Measurements from ENCODE around the gene PDCD11.

DNA sequence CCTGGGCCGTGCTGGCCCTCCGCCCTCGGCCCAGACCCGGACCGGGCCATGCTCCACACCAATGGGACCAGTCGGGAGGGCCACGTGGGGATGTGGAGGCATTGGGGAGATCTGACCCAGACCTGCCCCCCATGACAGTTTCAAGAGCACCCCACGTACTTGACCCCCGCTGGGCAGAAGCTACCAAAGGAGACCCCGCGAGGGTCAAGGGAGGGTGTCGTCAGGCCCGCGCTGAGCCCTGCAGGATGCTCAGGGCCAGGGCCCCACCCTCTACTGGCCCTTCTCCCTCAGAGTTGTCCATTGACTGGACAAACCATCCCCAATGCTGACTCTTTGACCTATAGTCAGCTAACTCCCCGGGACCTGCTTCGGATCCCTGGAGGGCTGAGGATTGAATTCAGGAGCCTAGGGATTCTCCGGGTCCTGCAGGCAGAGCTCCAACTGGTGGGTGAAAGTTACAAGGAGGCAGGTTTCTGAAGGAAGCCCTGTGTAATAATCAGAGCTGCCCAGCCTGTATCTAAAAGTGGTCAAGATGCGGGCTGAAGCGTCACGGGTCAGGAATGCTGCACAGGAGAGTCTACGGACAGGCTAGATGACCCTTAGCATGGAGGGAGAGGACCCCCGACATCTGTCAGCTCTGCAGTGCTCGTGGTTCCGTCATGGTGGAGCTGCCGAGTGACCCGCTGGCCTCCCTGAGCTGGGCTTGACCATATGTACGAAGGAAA is 56.2 kb downstream of the PDCD11 start:
- TF ChIP-seq POLR2A (IDR thresholded peaks at IDR 0.05; ENCODE audit: borderline replicate concordance, extremely low read depth, insufficient read depth, insufficient read length) (no peak), EZH2 (IDR thresholded peaks at IDR 0.05) (no peak), YY1 (IDR thresholded peaks at IDR 0.05; ENCODE audit: extremely low read depth, insufficient replicate concordance, low read depth, low read length) (no peak), JUND (IDR thresholded peaks at IDR 0.05) (no peak), EZH2phosphoT487 (IDR thresholded peaks at IDR 0.05; ENCODE audit: borderline replicate concordance) (no peak), POLR2AphosphoS5 (IDR thresholded peaks at IDR 0.05; ENCODE audit: low read depth, low read length) (no peak), ZNF274 (IDR thresholded peaks at IDR 0.05; ENCODE audit: low read depth, low read length) (no peak), RAD21 (IDR thresholded peaks at IDR 0.05; ENCODE audit: low read depth) (no peak), SRF (IDR thresholded peaks at IDR 0.05; ENCODE audit: low read depth) (no peak), FOSL1 (IDR thresholded peaks at IDR 0.05; ENCODE audit: low read depth) (no peak)
- TF ChIP-seq, protein P1, sequence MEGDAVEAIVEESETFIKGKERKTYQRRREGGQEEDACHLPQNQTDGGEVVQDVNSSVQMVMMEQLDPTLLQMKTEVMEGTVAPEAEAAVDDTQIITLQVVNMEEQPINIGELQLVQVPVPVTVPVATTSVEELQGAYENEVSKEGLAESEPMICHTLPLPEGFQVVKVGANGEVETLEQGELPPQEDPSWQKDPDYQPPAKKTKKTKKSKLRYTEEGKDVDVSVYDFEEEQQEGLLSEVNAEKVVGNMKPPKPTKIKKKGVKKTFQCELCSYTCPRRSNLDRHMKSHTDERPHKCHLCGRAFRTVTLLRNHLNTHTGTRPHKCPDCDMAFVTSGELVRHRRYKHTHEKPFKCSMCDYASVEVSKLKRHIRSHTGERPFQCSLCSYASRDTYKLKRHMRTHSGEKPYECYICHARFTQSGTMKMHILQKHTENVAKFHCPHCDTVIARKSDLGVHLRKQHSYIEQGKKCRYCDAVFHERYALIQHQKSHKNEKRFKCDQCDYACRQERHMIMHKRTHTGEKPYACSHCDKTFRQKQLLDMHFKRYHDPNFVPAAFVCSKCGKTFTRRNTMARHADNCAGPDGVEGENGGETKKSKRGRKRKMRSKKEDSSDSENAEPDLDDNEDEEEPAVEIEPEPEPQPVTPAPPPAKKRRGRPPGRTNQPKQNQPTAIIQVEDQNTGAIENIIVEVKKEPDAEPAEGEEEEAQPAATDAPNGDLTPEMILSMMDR (IDR thresholded peaks at IDR 0.05 in 2 of 3, conservative IDR thresholded peaks at IDR 0.05 in 1 of 3; ENCODE audit: borderline replicate concordance in 1 of 3, insufficient read depth in 1 of 3, low read depth in 2 of 3, low read length in 2 of 3): no peak
- TF ChIP-seq, protein P2, sequence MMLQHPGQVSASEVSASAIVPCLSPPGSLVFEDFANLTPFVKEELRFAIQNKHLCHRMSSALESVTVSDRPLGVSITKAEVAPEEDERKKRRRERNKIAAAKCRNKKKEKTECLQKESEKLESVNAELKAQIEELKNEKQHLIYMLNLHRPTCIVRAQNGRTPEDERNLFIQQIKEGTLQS (IDR thresholded peaks at IDR 0.05): no peak
- TF ChIP-seq, protein P3, sequence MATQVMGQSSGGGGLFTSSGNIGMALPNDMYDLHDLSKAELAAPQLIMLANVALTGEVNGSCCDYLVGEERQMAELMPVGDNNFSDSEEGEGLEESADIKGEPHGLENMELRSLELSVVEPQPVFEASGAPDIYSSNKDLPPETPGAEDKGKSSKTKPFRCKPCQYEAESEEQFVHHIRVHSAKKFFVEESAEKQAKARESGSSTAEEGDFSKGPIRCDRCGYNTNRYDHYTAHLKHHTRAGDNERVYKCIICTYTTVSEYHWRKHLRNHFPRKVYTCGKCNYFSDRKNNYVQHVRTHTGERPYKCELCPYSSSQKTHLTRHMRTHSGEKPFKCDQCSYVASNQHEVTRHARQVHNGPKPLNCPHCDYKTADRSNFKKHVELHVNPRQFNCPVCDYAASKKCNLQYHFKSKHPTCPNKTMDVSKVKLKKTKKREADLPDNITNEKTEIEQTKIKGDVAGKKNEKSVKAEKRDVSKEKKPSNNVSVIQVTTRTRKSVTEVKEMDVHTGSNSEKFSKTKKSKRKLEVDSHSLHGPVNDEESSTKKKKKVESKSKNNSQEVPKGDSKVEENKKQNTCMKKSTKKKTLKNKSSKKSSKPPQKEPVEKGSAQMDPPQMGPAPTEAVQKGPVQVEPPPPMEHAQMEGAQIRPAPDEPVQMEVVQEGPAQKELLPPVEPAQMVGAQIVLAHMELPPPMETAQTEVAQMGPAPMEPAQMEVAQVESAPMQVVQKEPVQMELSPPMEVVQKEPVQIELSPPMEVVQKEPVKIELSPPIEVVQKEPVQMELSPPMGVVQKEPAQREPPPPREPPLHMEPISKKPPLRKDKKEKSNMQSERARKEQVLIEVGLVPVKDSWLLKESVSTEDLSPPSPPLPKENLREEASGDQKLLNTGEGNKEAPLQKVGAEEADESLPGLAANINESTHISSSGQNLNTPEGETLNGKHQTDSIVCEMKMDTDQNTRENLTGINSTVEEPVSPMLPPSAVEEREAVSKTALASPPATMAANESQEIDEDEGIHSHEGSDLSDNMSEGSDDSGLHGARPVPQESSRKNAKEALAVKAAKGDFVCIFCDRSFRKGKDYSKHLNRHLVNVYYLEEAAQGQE (IDR thresholded peaks at IDR 0.05; ENCODE audit: low read depth): no peak
